H1 (cell line): ENCODE data around the gene WBP1. TPM values are rescaled to one million over a fixed set of nuclear protein-coding genes. Genes with fewer than 3 reads are reported as not detected.

ENCODE experiments used
- CBX5 ChIP-seq: fragments of 300-800, 300-1000 bp; sonication (generic); IDR thresholded peaks from 2 replicates; pipeline ENCODE4 v1.7.1; 2016; ENCODE audit warnings: antibody characterized with exemption, low read length, low read depth
- CBX8 ChIP-seq: fragments of 300-800, 300-1000 bp; sonication (generic); IDR thresholded peaks from 2 replicates; pipeline ENCODE4 v1.7.1; 2016; ENCODE audit warnings: low read depth, low read length, borderline replicate concordance
- CHD1 ChIP-seq: IDR thresholded peaks from 2 replicates; pipeline ENCODE4 v1.6.1; 2012; ENCODE audit warnings: low read depth, low read length, improper control_type of control experiment
- EP300 ChIP-seq, 2 experiments: IDR thresholded peaks; 1 replicate in 1 of 2; 2 replicates in 1 of 2; pipeline ENCODE4 v1.6.1; 2011 to 2012; ENCODE audit warnings: low read depth in 2 of 2, low read length in 2 of 2, mild to moderate bottlenecking in 2 of 2, borderline replicate concordance in 1 of 2, inconsistent platforms in 1 of 2, moderate library complexity in 1 of 2
- JUND ChIP-seq: IDR thresholded peaks from 2 replicates; pipeline ENCODE4 v1.6.1; 2011; ENCODE audit warnings: mild to moderate bottlenecking, improper control_type of control experiment, low read length
- KDM1A ChIP-seq: fragments of 200-600, 300-600 bp; sonication (generic); IDR thresholded peaks from 2 replicates; pipeline ENCODE4 v1.7.1; 2016; ENCODE audit warnings: mild to moderate bottlenecking, low read length, borderline replicate concordance
- TAF1 ChIP-seq: IDR thresholded peaks from 2 replicates; pipeline ENCODE4 v1.6.1; 2011; ENCODE audit warnings: mild to moderate bottlenecking, low read depth, low read length
- TEAD4 ChIP-seq: IDR thresholded peaks from 2 replicates; pipeline ENCODE4 v1.6.1; 2012; ENCODE audit warnings: low read depth, low read length, inconsistent platforms, mixed read lengths
- ZNF274 ChIP-seq: IDR thresholded peaks from 2 replicates; pipeline ENCODE4 v1.7.0; 2012; ENCODE audit warnings: low read length, borderline replicate concordance; ENCODE audit errors: extremely low read depth
- polyA plus RNA-seq, 7 experiments: library from polyadenylated mRNA; depleted of rRNA in 3 of 7; stranded (reverse) in 5 of 7; unstranded in 2 of 7; fragments of >200 nt in 5 of 7; fragments of 200-250 nt in 2 of 7; gene quantifications; 1 replicate in 5 of 7; 2 replicates in 1 of 7; 4 replicates in 1 of 7; pipeline versions ENCODE4 v1.2.1 to v1.2.3, GENCODE V29; 2011 to 2013; ENCODE audit warnings: missing spikeins in 2 of 7, mixed read lengths in 2 of 7
- total RNA-seq: library from RNA; stranded (reverse); fragmentation: NEBNext Ultra II Directional; extraction: Animal tissue kit (Norgen Biotek cat#: 25700); gene quantifications from 2 replicates; pipeline ENCODE4 v1.2.1, GENCODE V29; 2021
- TF ChIP-seq, protein P1 (sequence below): IDR thresholded peaks from 2 replicates; pipeline ENCODE4 v1.6.1; 2012; ENCODE audit warnings: inconsistent platforms

Gene WBP1
- total and polyA plus RNA-seq, 2 of the 8 experiments (the other 6 are each of a cell fraction or from before 2014, with no cell fraction given), result 57.2 to 190 TPM

DNA sequence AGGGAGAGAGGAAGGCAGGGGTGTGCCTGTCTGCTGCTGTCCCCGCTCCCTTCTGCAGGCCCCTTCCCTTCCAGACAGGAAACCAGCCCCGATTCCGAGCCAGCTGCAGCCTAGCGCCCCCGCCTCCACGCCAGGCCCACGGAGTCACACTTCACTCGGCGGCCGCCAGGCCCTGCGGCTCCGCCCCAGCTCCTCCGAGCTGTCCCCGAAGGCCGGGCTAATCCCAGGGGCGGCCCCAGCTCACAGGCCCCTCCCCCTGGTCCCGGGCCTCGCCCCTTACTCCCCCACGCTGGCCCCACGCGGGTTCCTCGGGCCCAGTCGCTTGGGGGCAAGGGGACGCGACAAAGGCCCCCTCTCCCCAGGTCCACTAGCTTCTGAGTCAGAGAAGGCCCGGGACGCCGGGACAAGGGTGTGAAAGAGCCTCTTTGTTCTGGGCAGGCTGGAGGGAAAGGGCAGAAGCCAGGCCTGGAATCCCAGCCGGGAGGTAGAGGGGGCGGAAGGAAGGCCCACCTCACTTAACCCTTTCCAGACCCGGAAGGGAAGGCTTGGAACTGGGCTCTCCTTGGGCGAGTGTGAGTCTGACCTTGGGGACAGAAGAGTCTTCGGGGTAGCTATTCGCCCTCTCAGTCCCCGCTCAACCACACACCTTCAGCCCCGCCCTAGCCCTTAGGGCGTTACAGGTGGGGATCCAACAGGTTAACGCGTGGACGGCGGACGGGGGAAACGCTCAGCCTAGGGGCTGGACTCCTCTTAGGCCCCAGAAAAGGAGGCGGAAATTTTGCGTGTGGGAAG, 17.7 kb upstream of the WBP1 start (continued):
- no peak for TF ChIP-seq KDM1A
- TF ChIP-seq, protein P1, sequence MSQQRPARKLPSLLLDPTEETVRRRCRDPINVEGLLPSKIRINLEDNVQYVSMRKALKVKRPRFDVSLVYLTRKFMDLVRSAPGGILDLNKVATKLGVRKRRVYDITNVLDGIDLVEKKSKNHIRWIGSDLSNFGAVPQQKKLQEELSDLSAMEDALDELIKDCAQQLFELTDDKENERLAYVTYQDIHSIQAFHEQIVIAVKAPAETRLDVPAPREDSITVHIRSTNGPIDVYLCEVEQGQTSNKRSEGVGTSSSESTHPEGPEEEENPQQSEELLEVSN, result peak; percentile 47; the same call in 1 of the 2 replicates
- no peak for TF ChIP-seq EP300 (IDR thresholded peaks at IDR 0.05; ENCODE audit: borderline replicate concordance in 1 of 2, low read depth in 2 of 2, low read length in 2 of 2)
- TF ChIP-seq TEAD4, result peak; percentile 56; the same call in 1 of the 2 replicates
- no peak for TF ChIP-seq CHD1
- peak; percentile 69; the same call in 1 of the 2 replicates for TF ChIP-seq TAF1
- no peak for TF ChIP-seq CBX8
- TF ChIP-seq ZNF274, result no peak
- no peak for TF ChIP-seq CBX5
- no peak for TF ChIP-seq JUND
